Amygdala (tissue), 56 donors: ENCODE measurements around the gene NAV3.
A peak's percentile ranks its signal among the peaks of the same experiment; 100 is the strongest.

Experiments used
- DNase-seq, 56 donors: peaks; one replicate each; lab custom pipeline; 2025; lab: John Stamatoyannopoulos, UW

NAV3 gene

DNA sequence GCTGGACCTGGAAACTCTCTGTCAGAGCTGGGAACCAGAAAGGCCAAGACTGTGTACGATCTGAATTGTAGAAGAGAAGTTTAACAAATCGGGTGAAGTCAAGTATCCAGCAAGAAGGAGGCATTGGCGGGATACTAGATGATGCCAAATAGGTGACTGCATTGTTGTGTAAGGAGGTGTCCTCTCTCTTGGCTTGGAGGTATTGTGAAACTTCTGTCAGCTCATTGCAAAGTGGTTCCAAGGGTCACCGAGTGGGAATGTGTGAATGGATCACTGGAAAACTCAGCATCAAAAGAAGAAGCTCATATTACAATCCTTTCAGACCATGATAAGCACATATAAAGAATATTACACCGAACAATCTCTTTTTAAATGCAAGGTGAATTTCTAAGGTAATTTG lies 11.7 kb downstream of the NAV3 start:
- no peak for DNase-seq

DNA sequence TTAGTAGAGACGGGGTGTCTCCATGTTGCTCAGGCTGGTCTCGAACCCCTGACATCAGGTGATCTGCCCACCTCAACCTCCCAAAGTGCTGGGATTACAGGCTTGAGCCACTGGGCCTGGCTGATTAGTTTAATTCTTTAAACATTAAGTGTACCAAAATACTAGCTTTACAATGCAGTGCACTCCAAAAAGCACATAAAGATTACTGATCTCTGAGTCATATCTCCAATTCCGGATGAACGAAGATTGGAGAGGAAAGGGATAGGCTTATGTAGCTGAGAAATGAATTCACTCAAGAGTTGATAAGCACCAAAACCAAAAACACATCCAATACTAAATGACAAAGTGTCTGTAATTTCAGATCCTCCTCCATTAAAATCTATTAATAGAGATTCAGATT lies 15.1 kb downstream of the NAV3 start:
- DNase-seq: no peak

DNA sequence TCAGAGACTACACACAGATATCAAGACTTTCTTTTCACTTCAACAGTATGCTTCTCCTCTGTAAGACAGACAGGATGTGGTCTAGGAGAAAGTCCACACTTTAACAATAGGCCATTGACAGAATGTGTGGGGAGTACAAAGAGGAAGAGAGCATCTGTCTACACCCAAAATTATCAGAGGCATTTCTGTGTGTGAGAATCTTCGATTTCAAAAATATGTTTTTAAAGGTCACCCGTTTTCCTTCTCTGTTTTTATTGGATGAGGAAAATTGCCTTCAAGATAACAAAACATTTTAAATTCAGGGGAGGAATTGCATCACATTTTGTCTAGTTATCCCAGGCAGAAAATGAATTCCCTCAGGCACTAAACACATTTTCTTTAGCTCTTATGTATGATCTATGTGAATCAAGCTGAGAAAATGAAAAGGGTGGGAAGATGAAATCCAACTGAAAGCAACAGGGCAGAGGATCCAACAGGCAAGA lies 16.4 kb downstream of the NAV3 start:
- DNase-seq: no peak

DNA sequence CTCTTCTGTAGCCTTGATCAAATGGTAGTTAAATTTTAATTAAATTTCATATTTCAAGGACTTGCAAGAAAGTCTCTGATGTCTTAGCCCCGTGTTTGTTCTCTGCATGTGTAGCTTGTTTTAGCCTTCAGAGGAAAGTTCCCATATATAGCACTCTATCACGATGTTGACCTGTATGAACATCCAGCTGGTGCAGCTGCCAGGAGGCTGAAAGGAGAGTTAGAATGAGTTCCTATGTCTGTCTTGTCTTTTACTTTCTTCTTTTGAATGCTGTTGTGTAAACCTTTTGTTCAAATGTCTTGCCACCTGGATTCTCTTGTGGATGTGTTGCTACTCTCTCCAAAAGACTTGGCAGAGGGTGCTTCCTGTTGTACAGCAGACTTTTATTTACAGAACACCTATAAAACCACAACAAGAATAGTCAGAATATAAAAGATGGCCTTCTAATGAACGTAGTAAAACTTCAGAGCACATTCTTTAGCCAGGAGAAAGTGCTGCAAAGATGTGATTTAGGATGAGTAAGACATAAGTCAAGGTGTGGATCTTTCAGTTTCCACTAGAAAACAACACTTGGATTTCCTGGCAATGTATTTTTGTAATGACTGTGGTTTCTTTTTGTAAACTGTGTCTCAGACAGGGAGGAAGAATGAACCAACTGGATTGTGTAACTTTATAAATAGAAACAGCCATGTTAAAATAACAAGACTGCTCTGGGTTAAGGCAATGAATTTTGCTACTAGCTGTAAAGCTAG lies 17.2 kb downstream of the NAV3 start:
- no peak for DNase-seq

DNA sequence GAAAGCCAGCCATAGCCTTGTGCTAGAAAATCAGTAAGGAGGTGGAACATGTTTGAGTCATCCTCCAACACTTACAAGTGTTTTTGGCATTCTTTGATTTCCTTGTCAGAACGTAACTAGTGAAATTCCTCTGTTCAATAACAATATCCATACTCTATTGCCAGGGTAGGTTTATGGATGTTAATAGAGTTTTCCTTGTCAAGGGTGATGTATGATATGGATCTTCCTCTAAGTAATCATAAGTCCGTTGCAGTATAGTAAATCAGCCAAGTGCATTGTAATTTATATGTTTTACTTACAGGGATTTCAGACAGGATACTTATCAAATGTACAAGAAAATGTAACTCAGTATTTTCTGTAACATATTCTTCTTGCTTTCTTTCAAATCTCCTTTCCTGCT lies 19.4 kb downstream of the NAV3 start:
- DNase-seq: no peak

DNA sequence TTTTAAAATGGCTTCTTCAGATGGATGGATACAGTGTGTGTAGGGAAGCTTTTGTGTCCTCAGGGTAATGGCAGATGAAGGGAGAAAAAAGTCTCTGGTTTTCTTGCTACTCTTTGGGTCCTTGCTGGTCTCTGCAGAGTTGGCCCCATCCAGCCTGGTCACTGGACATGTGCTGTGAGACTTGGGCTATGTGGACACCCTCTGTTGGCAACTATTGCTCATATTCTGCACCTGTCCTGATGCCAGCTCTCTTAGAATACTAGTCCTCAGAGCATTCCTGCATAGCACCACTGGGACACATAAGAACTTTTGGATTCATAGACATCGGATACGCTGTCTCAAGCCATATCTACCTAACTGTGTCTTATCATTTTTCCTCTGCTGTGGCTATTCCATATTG lies 20.0 kb downstream of the NAV3 start:
- DNase-seq: no peak

DNA sequence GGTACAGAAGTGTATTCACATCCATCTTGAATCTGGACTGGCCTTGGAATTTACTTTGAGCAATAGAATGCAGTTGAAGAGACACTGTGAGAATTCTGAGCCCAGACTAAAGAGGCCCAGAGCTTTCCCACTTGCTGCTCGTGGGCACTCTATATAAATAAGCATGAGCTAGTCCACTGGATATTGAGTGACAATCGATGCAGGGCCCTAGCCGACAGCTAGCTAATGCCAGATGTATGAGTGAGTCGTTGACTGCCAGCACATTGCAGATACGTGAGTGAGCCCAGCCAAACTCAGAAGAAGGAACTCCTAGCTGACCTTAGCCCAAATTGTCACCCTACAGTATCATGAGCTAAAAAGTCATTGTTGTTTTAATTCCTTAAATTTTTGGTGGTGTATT lies 24.9 kb downstream of the NAV3 start:
- DNase-seq: no peak

DNA sequence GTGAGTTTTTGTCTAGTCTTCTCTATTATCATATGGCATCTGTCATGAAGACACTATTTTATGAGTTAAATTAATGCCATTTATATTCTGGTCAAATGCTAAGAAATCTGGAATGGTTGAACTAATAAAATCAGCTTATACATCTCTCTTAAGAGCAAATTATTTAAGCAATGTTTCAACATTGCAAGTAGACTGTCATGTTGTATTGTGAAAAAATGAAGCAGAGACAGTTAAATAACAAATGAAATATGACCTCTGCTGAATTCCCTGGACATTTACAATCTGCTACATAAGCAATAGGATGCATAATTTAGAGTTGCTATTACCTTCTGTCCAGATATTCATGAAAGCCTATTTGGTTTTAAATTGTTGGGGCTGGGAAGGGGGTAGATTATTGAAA lies 30.6 kb downstream of the NAV3 start:
- no peak for DNase-seq

DNA sequence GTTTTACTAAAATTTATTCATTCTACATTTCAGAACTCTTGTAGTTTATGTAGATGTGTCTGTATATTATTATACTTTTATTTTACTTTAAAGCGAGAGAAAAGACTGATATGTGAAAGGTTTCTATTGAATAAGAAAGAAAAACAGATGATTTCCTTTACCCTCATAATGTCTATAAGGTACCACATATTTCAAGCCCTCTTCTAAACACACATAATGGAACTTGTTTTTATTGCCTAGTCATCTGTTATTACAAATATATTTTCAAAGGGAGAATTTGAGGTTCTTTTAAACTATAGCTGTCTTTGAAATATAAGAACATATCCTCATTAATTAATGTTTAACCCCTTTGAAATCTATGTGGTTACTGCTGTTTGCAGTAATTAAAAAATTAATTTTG lies 34.5 kb downstream of the NAV3 start:
- no peak for DNase-seq

DNA sequence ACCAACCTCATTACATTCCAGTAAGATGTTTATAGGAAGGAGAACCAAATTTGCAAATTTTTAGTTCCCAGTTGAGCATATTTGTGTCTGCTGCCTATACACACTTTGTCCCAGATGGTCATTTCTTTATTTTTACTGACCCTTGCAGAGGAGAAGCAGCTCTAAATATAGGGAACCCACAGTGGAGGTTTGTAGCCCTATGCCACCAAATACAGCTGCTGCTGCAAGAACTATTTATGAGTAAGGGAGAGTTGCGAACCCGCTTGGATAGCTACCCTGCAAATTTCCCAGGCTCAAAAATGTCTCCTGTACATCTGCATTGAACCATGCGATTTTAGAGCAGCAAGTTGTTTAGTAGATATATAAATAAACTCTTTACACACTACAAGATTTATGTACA lies 48.2 kb downstream of the NAV3 start:
- DNase-seq: no peak

DNA sequence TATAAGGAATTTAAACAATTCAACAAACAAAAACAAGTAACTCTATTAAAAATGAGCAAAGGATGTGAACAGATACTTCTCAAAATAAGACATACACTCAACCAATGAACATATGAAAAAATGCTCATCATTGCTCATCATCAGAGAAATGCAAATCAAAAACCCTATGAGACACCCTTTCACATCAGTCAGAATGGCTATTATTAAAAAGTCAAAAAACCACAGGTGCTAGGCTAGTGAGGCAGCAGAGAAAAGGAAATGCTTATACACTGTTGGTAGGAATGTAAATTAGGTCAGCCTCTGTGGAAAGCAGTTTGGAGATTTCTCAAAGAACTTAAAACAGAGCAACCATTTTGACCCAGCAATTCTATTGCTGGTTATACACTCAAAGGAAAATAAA lies 52.0 kb downstream of the NAV3 start:
- no peak for DNase-seq

DNA sequence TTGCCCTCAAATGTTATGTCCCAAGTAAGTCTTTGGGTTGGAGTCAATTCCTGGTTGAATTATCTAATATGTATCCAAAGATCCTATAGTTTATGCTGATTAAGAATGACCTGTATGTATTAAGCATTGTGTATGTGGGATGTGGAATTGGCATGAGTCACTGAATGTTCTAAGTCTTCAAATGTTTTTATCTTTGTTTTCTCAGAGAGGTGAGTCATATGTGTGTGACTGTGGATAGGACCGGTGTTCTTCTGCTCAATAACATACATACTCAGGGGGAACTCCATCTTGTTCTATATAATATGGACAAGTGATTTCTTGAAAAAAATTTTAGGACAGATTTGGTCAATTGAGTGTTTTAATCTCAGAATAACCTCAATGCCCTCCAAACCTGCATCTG lies 57.9 kb downstream of the NAV3 start:
- DNase-seq: no peak

DNA sequence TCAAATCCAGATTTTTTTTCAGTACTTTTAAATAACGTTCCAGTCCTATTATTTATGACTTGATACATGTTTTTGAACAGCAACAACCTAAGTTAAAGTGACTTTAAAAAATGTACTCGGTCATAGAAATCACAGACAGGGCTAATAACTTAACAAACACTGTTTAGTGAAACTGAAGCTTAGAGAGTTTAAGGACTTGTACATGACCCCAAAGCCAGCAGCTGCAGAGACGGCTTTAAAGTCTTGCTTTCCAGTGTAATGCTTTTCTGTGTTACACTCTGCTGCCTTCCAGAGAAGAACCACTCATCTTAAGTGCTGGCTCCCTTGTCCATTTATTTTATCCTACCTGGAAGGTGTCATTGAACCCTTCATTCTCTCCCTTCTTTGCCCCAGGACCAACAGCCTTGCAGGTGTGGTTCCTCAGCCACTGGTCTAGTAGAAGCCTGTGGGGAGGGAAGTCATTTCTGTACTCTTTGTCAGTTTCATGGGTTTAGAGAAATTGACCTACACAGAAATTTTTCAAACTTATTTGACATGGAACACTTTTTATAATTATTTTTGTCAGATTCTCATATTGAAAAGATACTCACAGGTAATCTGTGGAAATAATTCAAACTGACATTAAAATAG lies 60.9 kb downstream of the NAV3 start:
- DNase-seq: no peak

DNA sequence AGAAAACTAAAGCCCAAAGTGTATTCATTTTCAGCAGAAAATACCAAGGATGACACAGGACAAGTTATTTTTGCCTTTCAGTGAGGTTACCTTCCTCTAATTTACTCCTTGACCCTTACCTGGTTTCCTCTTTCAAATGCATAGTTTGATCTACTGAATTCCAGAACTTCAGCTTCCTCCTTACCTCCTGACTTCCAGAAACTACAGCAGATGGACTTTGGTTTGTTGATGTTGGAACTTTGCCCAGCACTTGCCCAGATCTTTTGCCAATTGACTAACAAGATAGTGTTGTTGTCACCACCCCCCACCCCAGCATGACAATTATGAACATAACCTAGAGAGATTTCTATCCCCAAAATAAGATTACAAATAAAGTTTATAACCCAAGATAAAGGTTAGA lies 63.2 kb downstream of the NAV3 start:
- peak in 1 of 56 donors; percentile 8 for DNase-seq

DNA sequence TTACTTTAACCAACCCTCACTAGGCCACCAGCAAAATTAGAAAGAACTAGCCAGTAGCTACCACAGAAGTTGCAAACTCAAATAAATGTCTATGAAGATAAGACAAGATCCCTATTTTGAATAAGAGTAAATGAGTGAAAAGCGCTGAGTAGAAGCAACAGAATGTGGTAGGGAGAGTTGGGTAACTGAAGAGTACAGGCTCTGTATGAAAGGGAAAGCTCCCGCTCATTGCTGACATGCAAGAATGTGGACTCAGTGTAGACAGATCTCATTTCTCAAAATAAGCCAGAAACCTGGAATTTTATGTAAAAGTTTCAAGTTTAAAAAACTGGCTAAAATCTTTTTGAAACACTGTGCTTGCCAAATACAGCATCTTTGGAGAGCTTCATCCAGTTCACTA lies 63.9 kb downstream of the NAV3 start:
- DNase-seq: no peak

DNA sequence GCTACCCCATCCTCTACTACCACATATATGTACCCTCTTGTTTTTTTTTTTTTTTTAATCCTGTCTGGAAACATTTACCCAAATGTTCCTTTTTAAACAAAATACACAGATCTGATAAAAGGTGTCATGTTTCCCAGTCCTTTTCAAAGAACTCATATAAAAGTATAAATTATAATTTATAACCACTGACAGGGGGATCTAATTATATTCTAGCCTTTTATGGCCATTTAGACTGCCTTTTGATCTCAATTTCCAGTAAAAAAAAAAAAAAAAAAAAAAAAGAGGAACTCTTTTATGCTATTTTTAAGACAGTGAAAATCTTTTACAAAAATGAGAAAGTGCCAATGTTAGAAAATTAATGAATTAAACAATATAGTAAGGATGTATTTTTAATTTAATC lies 65.0 kb downstream of the NAV3 start:
- DNase-seq: no peak

DNA sequence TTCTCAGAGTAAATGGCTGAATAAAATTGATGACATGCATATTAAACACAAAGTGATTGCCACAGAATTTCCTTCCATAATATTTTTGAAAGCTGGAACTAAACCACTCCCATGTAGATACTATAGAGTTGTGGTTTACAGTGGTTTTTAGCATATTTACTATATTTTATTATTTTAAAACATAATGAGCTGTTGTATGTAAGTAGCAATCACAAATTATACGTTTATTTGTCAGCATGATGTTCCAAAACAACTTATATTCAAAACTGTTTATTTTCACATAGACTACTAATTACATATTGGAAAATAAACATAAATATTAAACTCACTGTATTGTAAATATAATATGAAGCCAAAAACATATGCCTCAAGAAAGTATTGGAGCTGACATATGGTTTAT lies 77.2 kb downstream of the NAV3 start:
- DNase-seq: no peak

DNA sequence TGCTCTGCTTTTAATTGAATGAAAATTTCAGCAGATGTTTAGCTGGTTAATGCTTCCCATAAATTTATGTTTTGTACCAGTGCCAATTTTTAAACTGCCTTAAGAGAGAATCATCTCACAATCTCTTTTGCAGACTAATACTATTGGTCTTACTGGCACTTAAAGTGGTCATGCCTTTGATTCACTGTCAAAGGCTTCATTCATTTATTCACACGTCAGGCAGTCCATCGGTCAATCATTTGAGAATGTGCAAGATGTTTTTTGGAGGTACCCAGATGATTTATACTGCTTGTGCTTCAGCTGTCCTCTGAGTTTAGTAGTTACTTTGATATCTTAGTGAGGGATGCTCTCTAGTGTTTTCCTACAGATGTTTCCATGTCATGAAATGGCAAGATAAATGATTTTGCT lies 83.4 kb downstream of the NAV3 start:
- DNase-seq: no peak

DNA sequence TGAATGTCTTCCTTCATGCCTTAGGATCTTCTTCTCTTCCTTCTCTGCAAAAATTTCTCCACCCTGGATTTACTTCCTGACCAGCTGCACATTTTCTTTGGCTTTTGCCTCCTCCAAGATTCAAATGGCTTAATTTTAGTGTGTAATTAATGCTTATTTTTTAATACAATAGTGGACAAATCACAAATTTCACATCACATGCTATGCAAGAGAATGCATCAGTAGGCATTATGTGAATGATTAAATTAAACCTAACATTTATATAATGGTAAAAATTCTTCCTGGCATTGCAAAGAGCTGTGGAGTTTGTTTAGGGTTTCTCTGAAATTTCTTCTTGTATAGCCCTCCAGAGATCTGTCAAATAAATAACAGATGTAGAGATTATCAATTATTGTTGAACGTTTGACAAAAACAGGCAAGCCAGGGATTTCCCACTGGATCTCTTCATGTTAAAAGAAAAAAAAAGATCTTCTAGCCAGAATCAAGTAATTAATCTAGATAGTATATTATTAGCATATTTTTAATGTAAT lies 84.4 kb downstream of the NAV3 start:
- DNase-seq: no peak

DNA sequence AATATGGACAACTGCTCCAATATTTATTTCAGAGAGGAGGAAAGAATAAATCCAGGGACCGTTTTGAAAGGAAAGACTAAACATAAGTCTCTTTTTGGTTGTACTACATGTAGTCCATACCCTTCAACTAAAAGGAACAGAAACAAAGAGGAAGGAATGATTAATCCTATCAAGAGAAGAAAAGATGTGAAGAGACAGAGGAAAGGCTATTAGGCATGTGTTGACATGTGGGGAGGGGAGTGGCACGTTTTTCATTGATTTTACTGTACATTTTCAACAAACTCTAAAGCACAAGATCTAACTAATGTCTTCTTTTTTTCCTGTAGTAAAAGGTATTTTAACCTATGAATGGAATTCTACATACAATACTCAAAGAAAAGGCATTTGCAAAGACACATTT lies 85.6 kb downstream of the NAV3 start:
- no peak for DNase-seq

DNA sequence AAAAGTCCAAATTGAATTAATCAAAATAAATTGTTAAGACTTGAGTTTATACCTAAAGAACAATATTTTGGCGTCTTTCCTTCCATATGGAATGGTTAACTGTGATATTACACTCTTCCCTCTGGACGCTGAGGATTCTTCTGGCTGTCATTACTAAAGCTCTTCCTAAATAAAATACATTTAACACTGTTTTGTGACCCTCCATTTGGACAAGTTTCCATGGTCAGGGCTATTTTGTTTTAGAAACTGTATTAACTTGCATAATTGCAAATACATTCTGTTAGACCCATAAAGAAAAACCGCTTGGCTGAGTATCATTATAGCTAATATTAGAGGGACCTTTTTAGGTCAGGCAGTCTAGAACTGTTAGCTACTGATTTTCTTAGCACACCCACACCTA lies 87.4 kb downstream of the NAV3 start:
- DNase-seq: no peak

DNA sequence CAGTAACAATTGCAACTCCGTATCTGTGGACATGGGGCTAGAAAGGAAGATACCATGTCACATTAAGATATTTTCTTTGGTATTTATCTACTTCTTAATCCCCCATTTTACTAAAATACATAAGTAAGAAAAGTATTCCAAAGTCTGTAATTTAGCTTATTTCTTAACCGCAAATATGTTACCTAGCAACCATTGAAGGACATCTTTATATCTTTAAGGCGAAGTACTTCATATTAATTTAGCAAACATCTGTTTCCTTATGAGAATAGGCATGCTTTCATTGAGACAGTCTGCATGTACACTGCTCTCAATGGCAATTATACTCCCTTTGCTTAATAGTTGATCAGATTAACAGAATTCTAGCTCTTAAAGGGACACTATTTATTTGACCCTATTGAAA lies 88.8 kb downstream of the NAV3 start:
- no peak for DNase-seq
